MM.1S (cell line): ENCODE data around the gene DCDC1.

Source experiments
- DNase-seq: peaks from one replicate; pipeline ENCODE4 v3.0.0-alpha.2; 2015
- H2AFZ ChIP-seq: fragments of 300-600 bp; sonication (generic); 2 replicates; pipeline ENCODE4 v1.6.0; 2016; ENCODE audit warnings: antibody characterized with exemption, low read length
- H3F3A ChIP-seq: fragments of 300-600 bp; sonication (generic); 2 replicates; pipeline ENCODE4 v1.6.1; 2016; ENCODE audit warnings: mild to moderate bottlenecking, antibody characterized with exemption, low read length, moderate library complexity, mixed read lengths; ENCODE audit not compliant: insufficient read depth
- H3K27ac ChIP-seq: fragments of 300-600 bp; sonication (generic); 2 replicates; pipeline ENCODE4 v1.5.1; 2016; ENCODE audit warnings: mild to moderate bottlenecking, low read length
- H3K27me3 ChIP-seq: fragments of 300-600 bp; sonication (generic); replicated peaks from 2 replicates; pipeline ENCODE4 v1.6.0; 2016; ENCODE audit warnings: low read length; ENCODE audit not compliant: insufficient read depth
- H3K36me3 ChIP-seq: fragments of 300-600 bp; sonication (generic); replicated peaks from 2 replicates; pipeline ENCODE4 v1.6.1; 2016; ENCODE audit warnings: mild to moderate bottlenecking, low read length, mixed read lengths; ENCODE audit not compliant: insufficient read depth
- H3K4me1 ChIP-seq: fragments of 300-600 bp; sonication (generic); 2 replicates; pipeline ENCODE4 v1.6.1; 2016; ENCODE audit warnings: low read length, mixed read lengths
- H3K4me2 ChIP-seq: fragments of 300-600 bp; sonication (generic); 2 replicates; pipeline ENCODE4 v1.6.0; 2016; ENCODE audit warnings: low read depth, low read length
- H3K4me3 ChIP-seq: fragments of 300-600 bp; sonication (generic); 2 replicates; pipeline ENCODE4 v1.5.1; 2016; ENCODE audit warnings: low read length, mixed read lengths
- H3K79me2 ChIP-seq: fragments of 300-600 bp; sonication (generic); 2 replicates; pipeline ENCODE4 v1.6.1; 2016; ENCODE audit warnings: mixed run types, low read length, mixed read lengths
- H3K9ac ChIP-seq: fragments of 300-600 bp; sonication (generic); 2 replicates; pipeline ENCODE4 v1.6.1; 2016; ENCODE audit warnings: low read length, mixed read lengths
- H3K9me2 ChIP-seq: fragments of 300-600 bp; sonication (generic); replicated peaks from 2 replicates; pipeline ENCODE4 v1.6.1; 2016; ENCODE audit warnings: mild to moderate bottlenecking, low read length, mixed read lengths; ENCODE audit not compliant: insufficient read depth
- H3K9me3 ChIP-seq: fragments of 300-600 bp; sonication (generic); replicated peaks from 2 replicates; pipeline ENCODE4 v1.6.1; 2016; ENCODE audit warnings: mild to moderate bottlenecking, low read length, mixed read lengths; ENCODE audit not compliant: insufficient read depth
- H4K20me1 ChIP-seq: fragments of 300-600 bp; sonication (generic); 2 replicates; pipeline ENCODE4 v1.6.1; 2016; ENCODE audit warnings: mild to moderate bottlenecking, low read length, moderate library complexity, mixed read lengths; ENCODE audit not compliant: insufficient read depth
- CTCF ChIP-seq: fragments of 300-600 bp; sonication (generic); IDR thresholded peaks from 2 replicates; pipeline ENCODE4 v1.5.1; 2016; ENCODE audit warnings: antibody characterized with exemption, low read length, mixed read lengths
- EZH2 ChIP-seq: fragments of 300-600 bp; sonication (generic); optimal IDR thresholded peaks from 2 replicates; pipeline ENCODE3; 2017; ENCODE audit warnings: low read depth, mild to moderate bottlenecking, antibody characterized with exemption, low read length, mixed read lengths
- EZH2phosphoT487 ChIP-seq: fragments of 300-600 bp; sonication (generic); IDR thresholded peaks from 2 replicates; pipeline ENCODE4 v1.6.1; 2018; ENCODE audit warnings: antibody characterized with exemption, low read length

The DCDC1 gene

GRCh38 chr11:30926130-30926529, 443.4 kb downstream of the DCDC1 start:
- H3K4me2 ChIP-seq: no peak overlapping the region
- no peaks in the 10 kb centered on the region for H3K9me2 ChIP-seq
- H3K4me3 ChIP-seq: no peak overlapping the region
- H3K9me3 ChIP-seq: no peaks in the 10 kb centered on the region
- no peak for DNase-seq
- H4K20me1 ChIP-seq: no peaks in the 10 kb centered on the region
- no peak overlapping the region for H2AFZ ChIP-seq
- no peak overlapping the region for H3K27ac ChIP-seq
- no peaks in the 10 kb centered on the region for H3F3A ChIP-seq
- H3K4me1 ChIP-seq: no peaks in the 10 kb centered on the region
- H3K27me3 ChIP-seq: no peaks in the 10 kb centered on the region
- H3K9ac ChIP-seq: no peak overlapping the region
- H3K79me2 ChIP-seq: no peaks in the 10 kb centered on the region
- H3K36me3 ChIP-seq: no peaks in the 10 kb centered on the region
- no peak for TF ChIP-seq EZH2phosphoT487
- TF ChIP-seq CTCF: no peak
- TF ChIP-seq EZH2: no peak

- H3K4me3 ChIP-seq: no peak overlapping the region
- no peaks in the 10 kb centered on the region for H3K36me3 ChIP-seq
- no peaks in the 10 kb centered on the region for H3K9me3 ChIP-seq
- no peak for TF ChIP-seq EZH2
- TF ChIP-seq CTCF: no peak
- no peak for TF ChIP-seq EZH2phosphoT487
- H4K20me1 ChIP-seq: no peaks in the 10 kb centered on the region
- no peak overlapping the region for H3K9ac ChIP-seq
- H3K27ac ChIP-seq: no peak overlapping the region
- no peaks in the 10 kb centered on the region for H3K79me2 ChIP-seq
- no peak for DNase-seq
- H3K27me3 ChIP-seq: no peaks in the 10 kb centered on the region
- no peaks in the 10 kb centered on the region for H3K9me2 ChIP-seq
- no peak overlapping the region for H3K4me2 ChIP-seq
- no peaks in the 10 kb centered on the region for H3F3A ChIP-seq
- peaks cover 8% of the 10 kb centered on the region; the same call in 1 of the 2 replicates for H3K4me1 ChIP-seq
- H2AFZ ChIP-seq: no peak overlapping the region
Measured at GRCh38 chr11:30921811-30922210, 447.7 kb downstream of the DCDC1 start.

DNA sequence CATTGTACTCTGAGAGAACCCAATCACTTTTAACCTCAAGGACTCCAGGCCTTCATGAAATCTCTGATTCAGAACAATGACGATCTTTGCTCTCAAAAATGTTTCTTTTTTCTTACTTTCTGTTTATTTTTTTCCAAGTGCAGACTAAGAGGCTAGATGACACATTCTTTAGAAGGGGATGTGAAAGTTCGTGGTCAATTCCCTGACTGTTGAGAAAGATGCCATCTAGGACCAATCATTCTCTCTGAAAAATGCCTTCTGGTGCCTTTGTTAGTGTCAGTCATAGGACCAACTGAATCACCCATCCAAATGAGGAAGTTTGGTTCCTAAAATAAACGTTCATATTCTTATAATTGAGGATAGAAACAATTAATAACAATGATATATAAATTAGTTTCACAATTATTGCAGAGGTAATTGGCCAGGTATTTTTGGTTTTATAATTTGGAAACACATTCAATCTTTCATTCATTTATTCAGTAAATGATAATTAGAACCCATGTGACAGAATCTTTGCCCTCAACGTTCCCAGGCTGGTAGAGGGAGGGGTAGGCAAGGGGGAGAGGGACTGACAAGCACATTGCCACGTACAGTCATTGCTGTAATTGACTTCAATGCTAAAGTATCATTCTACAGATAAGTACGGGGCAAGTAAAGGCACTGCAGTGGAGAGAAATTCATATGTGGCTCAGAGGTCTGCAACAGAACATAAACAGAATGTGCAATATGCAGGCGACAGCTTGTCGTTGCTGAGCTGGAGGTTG, 450.0 kb downstream of the DCDC1 start:
- no peaks in the 10 kb centered on the region for H3K9me2 ChIP-seq
- H3K36me3 ChIP-seq: no peaks in the 10 kb centered on the region
- peak; percentile 57 for DNase-seq
- H3K27me3 ChIP-seq: no peaks in the 10 kb centered on the region
- no peak overlapping the region for H2AFZ ChIP-seq
- no peak overlapping the region for H3K9ac ChIP-seq
- no peaks in the 10 kb centered on the region for H3K79me2 ChIP-seq
- no peaks in the 10 kb centered on the region for H3K9me3 ChIP-seq
- H3K4me1 ChIP-seq: peaks cover 8% of the 10 kb centered on the region; the same call in 1 of the 2 replicates
- H3F3A ChIP-seq: no peaks in the 10 kb centered on the region
- H4K20me1 ChIP-seq: no peaks in the 10 kb centered on the region
- H3K4me3 ChIP-seq: no peak overlapping the region
- TF ChIP-seq EZH2: no peak
- no peak for TF ChIP-seq CTCF
- no peak for TF ChIP-seq EZH2phosphoT487
- peak overlapping the region; percentile 10; the same call in 1 of the 2 replicates for H3K4me2 ChIP-seq
- peak overlapping the region; percentile 36; the same call in 1 of the 2 replicates for H3K27ac ChIP-seq
